ENCODE results near the gene HSPA12B. TPM values are rescaled to one million over a fixed set of nuclear protein-coding genes. Genes with fewer than 3 reads are reported as not detected.

The HSPA12B gene
- total and polyA plus RNA-seq, 2 of the 13 experiments (the other 11 are each of a cell fraction or from before 2014, with no cell fraction given): 0.01 TPM; not detected in 1

DNA sequence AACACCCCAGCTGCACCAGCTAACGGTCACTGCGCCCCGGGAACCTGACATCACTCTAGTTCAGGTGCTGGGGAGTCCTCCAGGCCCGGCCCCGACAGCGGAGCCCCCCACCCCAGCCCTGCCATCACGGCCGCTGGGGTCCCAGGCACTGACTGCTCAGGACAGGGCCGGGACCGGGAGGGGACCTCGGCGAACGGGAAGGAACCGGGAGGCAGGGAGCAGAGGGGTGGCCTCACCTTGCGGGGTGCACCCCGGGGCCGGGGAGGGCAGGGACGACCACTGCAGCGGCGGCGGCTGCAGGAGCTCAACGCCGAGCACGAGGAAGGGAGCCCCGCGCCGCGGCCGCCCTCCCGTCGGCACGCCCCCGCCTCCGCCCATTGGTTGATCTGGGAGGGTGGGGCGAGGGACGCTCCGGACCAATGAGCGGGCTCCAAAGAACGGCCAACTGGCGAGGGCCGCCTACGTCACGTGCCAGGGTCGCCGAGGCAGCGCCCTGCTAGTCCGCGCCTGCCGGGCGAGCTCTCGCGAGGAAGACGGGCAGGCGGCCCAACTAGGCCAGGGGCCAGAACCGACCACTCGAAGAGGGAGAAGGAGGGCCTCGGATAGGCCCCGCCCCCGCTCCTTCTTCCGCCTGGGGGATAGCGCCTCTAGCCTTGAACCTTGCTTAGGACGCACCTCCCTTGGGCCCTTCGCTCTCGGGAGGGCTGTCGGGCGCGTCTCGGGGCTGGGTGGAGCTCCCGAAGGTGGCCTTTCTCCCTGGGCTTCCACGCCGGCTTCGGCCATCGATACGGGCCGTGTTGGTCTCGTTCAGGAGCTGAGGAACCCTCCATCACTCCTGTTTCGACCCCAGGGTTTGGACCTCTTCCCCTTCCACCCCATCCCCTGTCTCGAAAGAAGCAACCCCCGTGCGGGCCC, 35.2 kb downstream of the HSPA12B start, which contains the start of gene ADISSP (continued):
- TF ChIP-seq NCOA5 (CRISPR knock-in tag; IDR thresholded peaks at IDR 0.05) (0 out of 2 replicates have a peak, but pooled peaks have one; percentile 84), TAF15 (IDR thresholded peaks at IDR 0.05; ENCODE audit: low read depth, low read length, poor library complexity, severe bottlenecking) (no peak), ETV6 (CRISPR knock-in tag; conservative IDR thresholded peaks at IDR 0.05) (peak; percentile 51; the same call in 1 of the 2 replicates), XBP1 (CRISPR knock-in tag; IDR thresholded peaks at IDR 0.05) (peak; percentile 63; the same call in 1 of the 2 replicates), ATRX (CRISPR knock-in tag; IDR thresholded peaks at IDR 0.05; ENCODE audit: borderline replicate concordance) (0 out of 2 replicates have a peak, but pooled peaks have one; percentile 71), KDM1A (CRISPR knock-in tag; IDR thresholded peaks at IDR 0.05) (peak; percentile 67; the same call in 1 of the 2 replicates), MTA1 (CRISPR knock-in tag; IDR thresholded peaks at IDR 0.05; ENCODE audit: borderline replicate concordance) (peak; percentile 67; the same call in 1 of the 2 replicates), POLR2AphosphoS5 (IDR thresholded peaks at IDR 0.05; ENCODE audit: low read depth, low read length) (peak; percentile 73), ZNF777 (CRISPR knock-in tag; IDR thresholded peaks at IDR 0.05) (peak; percentile 62), ZBTB26 (CRISPR knock-in tag; IDR thresholded peaks at IDR 0.05; ENCODE audit: borderline replicate concordance) (peak; percentile 77), KLF16 (CRISPR knock-in tag; IDR thresholded peaks at IDR 0.05) (peak in 1 of 2 experiments; percentile 84; a peak in 2 of 4 replicates), ZSCAN21 (CRISPR knock-in tag; IDR thresholded peaks at IDR 0.05; ENCODE audit: borderline replicate concordance) (peak; percentile 98), ZNF580 (CRISPR knock-in tag; IDR thresholded peaks at IDR 0.05; ENCODE audit: borderline replicate concordance, low read depth) (no peak; the same call in none of the 2 replicates), ZNF326 (CRISPR knock-in tag; IDR thresholded peaks at IDR 0.05; ENCODE audit: borderline replicate concordance) (peak; percentile 87; the same call in 1 of the 2 replicates), TFDP1 (CRISPR knock-in tag; IDR thresholded peaks at IDR 0.05; ENCODE audit: borderline replicate concordance) (peak; percentile 96), PHF20 (CRISPR knock-in tag; IDR thresholded peaks at IDR 0.05) (peak; percentile 77)
- TF ChIP-seq, protein P1, sequence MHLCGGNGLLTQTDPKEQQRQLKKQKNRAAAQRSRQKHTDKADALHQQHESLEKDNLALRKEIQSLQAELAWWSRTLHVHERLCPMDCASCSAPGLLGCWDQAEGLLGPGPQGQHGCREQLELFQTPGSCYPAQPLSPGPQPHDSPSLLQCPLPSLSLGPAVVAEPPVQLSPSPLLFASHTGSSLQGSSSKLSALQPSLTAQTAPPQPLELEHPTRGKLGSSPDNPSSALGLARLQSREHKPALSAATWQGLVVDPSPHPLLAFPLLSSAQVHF (CRISPR knock-in tag; IDR thresholded peaks at IDR 0.05): peak; percentile 92; the same call in 1 of the 2 replicates
- TF ChIP-seq, protein P2, sequence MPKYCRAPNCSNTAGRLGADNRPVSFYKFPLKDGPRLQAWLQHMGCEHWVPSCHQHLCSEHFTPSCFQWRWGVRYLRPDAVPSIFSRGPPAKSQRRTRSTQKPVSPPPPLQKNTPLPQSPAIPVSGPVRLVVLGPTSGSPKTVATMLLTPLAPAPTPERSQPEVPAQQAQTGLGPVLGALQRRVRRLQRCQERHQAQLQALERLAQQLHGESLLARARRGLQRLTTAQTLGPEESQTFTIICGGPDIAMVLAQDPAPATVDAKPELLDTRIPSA (CRISPR knock-in tag; IDR thresholded peaks at IDR 0.05; ENCODE audit: borderline replicate concordance): peak; percentile 96; the same call in 1 of the 2 replicates
- TF ChIP-seq, protein P3, sequence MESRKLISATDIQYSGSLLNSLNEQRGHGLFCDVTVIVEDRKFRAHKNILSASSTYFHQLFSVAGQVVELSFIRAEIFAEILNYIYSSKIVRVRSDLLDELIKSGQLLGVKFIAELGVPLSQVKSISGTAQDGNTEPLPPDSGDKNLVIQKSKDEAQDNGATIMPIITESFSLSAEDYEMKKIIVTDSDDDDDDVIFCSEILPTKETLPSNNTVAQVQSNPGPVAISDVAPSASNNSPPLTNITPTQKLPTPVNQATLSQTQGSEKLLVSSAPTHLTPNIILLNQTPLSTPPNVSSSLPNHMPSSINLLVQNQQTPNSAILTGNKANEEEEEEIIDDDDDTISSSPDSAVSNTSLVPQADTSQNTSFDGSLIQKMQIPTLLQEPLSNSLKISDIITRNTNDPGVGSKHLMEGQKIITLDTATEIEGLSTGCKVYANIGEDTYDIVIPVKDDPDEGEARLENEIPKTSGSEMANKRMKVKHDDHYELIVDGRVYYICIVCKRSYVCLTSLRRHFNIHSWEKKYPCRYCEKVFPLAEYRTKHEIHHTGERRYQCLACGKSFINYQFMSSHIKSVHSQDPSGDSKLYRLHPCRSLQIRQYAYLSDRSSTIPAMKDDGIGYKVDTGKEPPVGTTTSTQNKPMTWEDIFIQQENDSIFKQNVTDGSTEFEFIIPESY (CRISPR knock-in tag; IDR thresholded peaks at IDR 0.05): no peak

Measured in HepG2 (cell line).